Sigmoid colon (tissue), 7 donors: ENCODE measurements around the gene STK24. TPM values are rescaled to one million over a fixed set of nuclear protein-coding genes. Genes with fewer than 3 reads are reported as not detected.

Experiments used
- DNase-seq: peaks from one replicate; pipeline ENCODE4 v3.0.0-alpha.2; 2019
- H3K27ac ChIP-seq, 4 donors: fragments of 200-600 bp; sonication (generic); one replicate each; pipeline ENCODE4 v1.5.1; 2016 to 2019; ENCODE audit warnings: mild to moderate bottlenecking in 1 of 4
- H3K27me3 ChIP-seq, 3 donors: fragments of 200-600 bp; sonication (generic); one replicate each; pipeline ENCODE4 v1.5.1; 2019; ENCODE audit warnings: mild to moderate bottlenecking in 1 of 3
- H3K36me3 ChIP-seq, 4 donors: fragments of 200-600 bp; sonication (generic); one replicate each; pipeline ENCODE4 v1.5.1; 2016 to 2019
- H3K4me1 ChIP-seq, 4 donors: fragments of 200-600 bp; sonication (generic); one replicate each; pipeline ENCODE4 v1.5.1; 2017 to 2019
- H3K4me3 ChIP-seq, 4 donors: fragments of 200-600 bp; sonication (generic); one replicate each; pipeline ENCODE4 v1.5.1; 2017 to 2019; ENCODE audit warnings: mild to moderate bottlenecking in 2 of 4, moderate library complexity in 1 of 4
- H3K9me3 ChIP-seq, 4 donors: fragments of 200-600 bp in 3 of 4; sonication (generic) in 3 of 4; one replicate each; pipeline versions ENCODE4 v1.5.1 to v1.6.1; 2013 to 2019
- EP300 ChIP-seq, 4 donors: sonication (generic); formaldehyde crosslinking; IDR thresholded peaks; one replicate each; pipeline ENCODE4 v1.6.1; 2017; ENCODE audit warnings: antibody characterized with exemption in 4 of 4
- POLR2A ChIP-seq, 2 donors: fragments of 450-650 bp; IDR thresholded peaks; one replicate each; pipeline ENCODE4 v1.6.1; 2016; ENCODE audit warnings: antibody characterized with exemption in 2 of 2, mild to moderate bottlenecking in 2 of 2, moderate library complexity in 2 of 2
- POLR2AphosphoS5 ChIP-seq, 4 donors: sonication (generic); formaldehyde crosslinking; IDR thresholded peaks; one replicate each; pipeline ENCODE4 v1.6.1; 2017; ENCODE audit warnings: antibody characterized with exemption in 4 of 4
- WGBS, 2 donors: extraction: QIAGEN DNeasy Blood & Tissue Kit; methylation state at CpG; one replicate each; pipeline ENCODE4 v1.1.7; 2013; 5-methylcytosine and 5-hydroxymethylcytosine counted together
- intact Hi-C: fragments of 100-400 bp; cut with DNase I; formaldehyde crosslinking; loops from one replicate; pipeline ENCODE4 v1.15.1; 2023
- polyA plus RNA-seq, 3 donors: library from polyadenylated mRNA; stranded (reverse); fragments of 200-250 nt; gene quantifications; one replicate each; pipeline ENCODE4 v1.2.3, GENCODE V29; 2013
- total RNA-seq, 4 donors: library from RNA; depleted of rRNA; stranded (reverse); fragments of >200 nt; gene quantifications; one replicate each; pipeline ENCODE4 v1.1.0, GENCODE V29; 2016
- TF ChIP-seq, protein P1 (sequence below), 4 experiments: fragments of 450-650 bp in 3 of 4; fragments of 200-600 bp in 1 of 4; IDR thresholded peaks; one replicate each; pipeline ENCODE4 v1.5.1; 2016 to 2019; ENCODE audit warnings: antibody characterized with exemption in 4 of 4, mild to moderate bottlenecking in 3 of 4, moderate library complexity in 2 of 4
- donor health status: healthy with polysubstance abuse.
- donor health status: Bipolar disorder and iron deficiency.
- donor health status: healthy.

STK24 gene
- total and polyA plus RNA-seq, 7 donors = 59.7 to 200 (median 78.9) TPM

GRCh38 chr13:98523455-98524102, 53.3 kb downstream of the STK24 start:
- Histone ChIP-seq H3K4me1 (peaks cover 0 to 73% (median 64%) of the 10 kb centered on the region in 4 donors), H3K4me3 (no peak overlapping the region), H3K9me3 (no peaks in the 10 kb centered on the region), H3K36me3 (no peaks in the 10 kb centered on the region), H3K27ac (no peak overlapping the region), H3K27me3 (no peaks in the 10 kb centered on the region)
- TF ChIP-seq POLR2AphosphoS5 (IDR thresholded peaks at IDR 0.05) (no peak), POLR2A (IDR thresholded peaks at IDR 0.05) (no peak), EP300 (IDR thresholded peaks at IDR 0.05) (no peak)
- TF ChIP-seq, protein P1, sequence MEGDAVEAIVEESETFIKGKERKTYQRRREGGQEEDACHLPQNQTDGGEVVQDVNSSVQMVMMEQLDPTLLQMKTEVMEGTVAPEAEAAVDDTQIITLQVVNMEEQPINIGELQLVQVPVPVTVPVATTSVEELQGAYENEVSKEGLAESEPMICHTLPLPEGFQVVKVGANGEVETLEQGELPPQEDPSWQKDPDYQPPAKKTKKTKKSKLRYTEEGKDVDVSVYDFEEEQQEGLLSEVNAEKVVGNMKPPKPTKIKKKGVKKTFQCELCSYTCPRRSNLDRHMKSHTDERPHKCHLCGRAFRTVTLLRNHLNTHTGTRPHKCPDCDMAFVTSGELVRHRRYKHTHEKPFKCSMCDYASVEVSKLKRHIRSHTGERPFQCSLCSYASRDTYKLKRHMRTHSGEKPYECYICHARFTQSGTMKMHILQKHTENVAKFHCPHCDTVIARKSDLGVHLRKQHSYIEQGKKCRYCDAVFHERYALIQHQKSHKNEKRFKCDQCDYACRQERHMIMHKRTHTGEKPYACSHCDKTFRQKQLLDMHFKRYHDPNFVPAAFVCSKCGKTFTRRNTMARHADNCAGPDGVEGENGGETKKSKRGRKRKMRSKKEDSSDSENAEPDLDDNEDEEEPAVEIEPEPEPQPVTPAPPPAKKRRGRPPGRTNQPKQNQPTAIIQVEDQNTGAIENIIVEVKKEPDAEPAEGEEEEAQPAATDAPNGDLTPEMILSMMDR (IDR thresholded peaks at IDR 0.05) = no peak
- DNase-seq = no peak
- intact Hi-C loops = no loop called here
- WGBS, 2 donors = 86 to 89% methylated on average over 16 of the region's 16 CpGs

DNA sequence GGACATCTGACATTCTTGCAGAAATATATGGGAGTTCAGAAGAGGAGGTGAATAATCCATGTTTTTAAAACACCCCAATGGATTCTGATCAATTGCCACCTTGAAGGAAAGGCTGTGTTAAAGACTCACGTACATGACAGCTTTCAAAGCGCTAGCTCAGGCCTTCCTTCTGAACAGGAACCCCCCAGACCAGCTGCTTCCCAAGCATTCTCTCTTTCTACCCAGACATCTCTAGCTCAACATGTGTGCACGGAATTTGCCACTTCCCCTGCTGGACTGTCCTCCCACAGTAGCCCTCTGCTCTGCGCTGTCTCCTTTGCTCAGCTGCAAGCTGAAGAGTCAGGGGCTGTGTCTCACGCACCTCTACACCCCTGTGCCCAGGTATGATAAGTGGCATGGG, 54.5 kb downstream of the STK24 start:
- Histone ChIP-seq H3K27me3 (no peaks in the 10 kb centered on the region), H3K4me1 (peaks cover 0 to 69% (median 64%) of the 10 kb centered on the region in 4 donors), H3K4me3 (no peak overlapping the region), H3K9me3 (no peaks in the 10 kb centered on the region), H3K36me3 (peaks cover 0 to 10% (median 0%) of the 10 kb centered on the region in 4 donors), H3K27ac (peak overlapping the region in 2 of 4 donors; percentile 8 to 13)
- 89 to 93% methylated on average over 5 of the region's 5 CpGs for WGBS, 2 donors
- TF ChIP-seq EP300 (IDR thresholded peaks at IDR 0.05) = no peak
- TF ChIP-seq POLR2A (IDR thresholded peaks at IDR 0.05) = no peak
- TF ChIP-seq, protein P1 (IDR thresholded peaks at IDR 0.05) = no peak
- TF ChIP-seq POLR2AphosphoS5 (IDR thresholded peaks at IDR 0.05) = no peak
- intact Hi-C loops = no loop called here
- DNase-seq = no peak

DNA sequence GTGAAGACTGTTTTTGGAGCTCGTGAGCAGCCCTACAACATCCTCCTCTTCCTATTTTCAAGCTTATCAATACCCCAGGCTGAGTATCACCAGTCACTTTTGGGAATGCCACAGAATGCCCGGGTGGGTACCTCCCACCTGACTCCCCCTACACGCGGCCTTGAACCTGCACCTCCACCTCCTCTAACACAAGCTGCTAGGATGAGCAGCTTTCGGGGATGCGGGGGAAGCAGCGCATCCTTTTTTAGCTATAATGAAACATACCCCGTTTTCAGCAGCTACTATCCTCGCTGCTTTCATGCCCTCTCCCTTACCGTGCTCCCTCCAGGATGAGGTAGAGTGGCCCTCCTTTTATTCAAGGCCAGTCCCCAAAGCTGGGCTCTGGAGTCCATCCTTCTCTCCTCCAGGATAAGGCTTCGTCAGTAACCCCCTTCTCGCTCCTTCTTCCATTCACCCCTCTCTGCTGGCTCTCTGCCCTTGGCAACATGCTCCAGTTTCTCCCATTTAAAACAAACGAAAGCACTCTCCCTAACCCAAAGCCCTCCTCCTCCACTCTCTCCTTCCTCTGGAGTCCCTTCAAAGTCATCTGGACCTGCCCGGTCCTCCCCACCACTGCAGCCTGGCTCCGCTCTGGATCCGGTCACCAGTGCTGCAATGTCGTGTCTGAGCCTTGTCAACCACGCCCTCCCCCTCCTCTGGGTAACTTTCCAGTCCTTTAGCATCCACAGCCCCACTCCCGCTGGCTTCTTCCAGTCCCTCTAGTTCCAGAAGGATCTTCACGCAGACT, 55.3 kb downstream of the STK24 start:
- peak overlapping the region in 2 of 4 donors; percentile 8 to 13 for H3K27ac ChIP-seq
- TF ChIP-seq POLR2A (IDR thresholded peaks at IDR 0.05) (no peak), POLR2AphosphoS5 (IDR thresholded peaks at IDR 0.05) (no peak)
- TF ChIP-seq, protein P1 (IDR thresholded peaks at IDR 0.05) = no peak
- no peak for DNase-seq
- no peak overlapping the region for H3K4me3 ChIP-seq
- no peaks in the 10 kb centered on the region for H3K9me3 ChIP-seq
- WGBS, 2 donors = 89 to 92% methylated on average over 20 of the region's 20 CpGs
- peaks cover 0 to 71% (median 66%) of the 10 kb centered on the region in 4 donors for H3K4me1 ChIP-seq
- peaks cover 0 to 11% (median 0%) of the 10 kb centered on the region in 4 donors for H3K36me3 ChIP-seq
- intact Hi-C loops = no loop called here
- no peaks in the 10 kb centered on the region for H3K27me3 ChIP-seq

GRCh38 chr13:98520674-98521449, 56.0 kb downstream of the STK24 start:
- 91 to 93% methylated on average over 18 of the region's 18 CpGs for WGBS, 2 donors
- no peak overlapping the region for H3K27ac ChIP-seq
- intact Hi-C loops = no loop called here
- H3K4me1 ChIP-seq = peaks cover 0 to 72% (median 62%) of the 10 kb centered on the region in 4 donors
- H3K4me3 ChIP-seq = no peak overlapping the region
- no peaks in the 10 kb centered on the region for H3K27me3 ChIP-seq
- no peak for DNase-seq
- peaks cover 0 to 11% (median 0%) of the 10 kb centered on the region in 4 donors for H3K36me3 ChIP-seq
- H3K9me3 ChIP-seq = no peaks in the 10 kb centered on the region
- TF ChIP-seq, protein P1 (IDR thresholded peaks at IDR 0.05) = no peak
- TF ChIP-seq POLR2AphosphoS5 (IDR thresholded peaks at IDR 0.05) = no peak
- no peak for TF ChIP-seq EP300 (IDR thresholded peaks at IDR 0.05)
- TF ChIP-seq POLR2A (IDR thresholded peaks at IDR 0.05) = no peak
